Suprapubic skin (tissue), 4 donors: ENCODE results near the gene SOX14.

Source experiments
- POLR2A ChIP-seq, 2 donors: fragments of 450-650 bp; IDR thresholded peaks; one replicate each; pipeline ENCODE4 v1.6.1; 2017; ENCODE audit warnings: antibody characterized with exemption in 2 of 2, mild to moderate bottlenecking in 2 of 2, moderate library complexity in 2 of 2
- POLR2AphosphoS5 ChIP-seq, 3 donors: sonication (generic); formaldehyde crosslinking; IDR thresholded peaks; one replicate each; pipeline ENCODE4 v1.6.1; 2017; ENCODE audit warnings: antibody characterized with exemption in 3 of 3

- TF ChIP-seq POLR2AphosphoS5 (IDR thresholded peaks at IDR 0.05) = no peak
- TF ChIP-seq POLR2A (IDR thresholded peaks at IDR 0.05) = no peak
These were observed 2.3 kb upstream of the SOX14 start for GRCh38 chr3:137761563-137762503.
